AG09309 (cell line): ENCODE data around the gene OXA1L.
"Not testable (repeated sequence)": the region's sequence is repeated elsewhere in the genome, so short reads cannot be mapped to it uniquely, and the experiment has no call there.

Experiments
- DNase-seq: peaks from one replicate; pipeline ENCODE4 v3.0.0-alpha.2; 2010; ENCODE audit warnings: low read depth
- H3K4me3 ChIP-seq: 2 replicates; pipeline ENCODE4 v1.5.1; 2011; ENCODE audit warnings: mild to moderate bottlenecking, low read depth, low read length, moderate library complexity; ENCODE audit not compliant: control insufficient read depth
- CTCF ChIP-seq: IDR thresholded peaks from 2 replicates; pipeline ENCODE4 v1.5.1; 2011; ENCODE audit warnings: mild to moderate bottlenecking, low read depth, low read length, inconsistent platforms; ENCODE audit not compliant: insufficient read depth, control insufficient read depth; ENCODE audit errors: missing control alignments

The OXA1L gene

GRCh38 chr14:22776215-22776614, 9.7 kb downstream of the OXA1L start:
- H3K4me3 ChIP-seq = no peak overlapping the region
- no peak for DNase-seq
- no peak for TF ChIP-seq CTCF

DNA sequence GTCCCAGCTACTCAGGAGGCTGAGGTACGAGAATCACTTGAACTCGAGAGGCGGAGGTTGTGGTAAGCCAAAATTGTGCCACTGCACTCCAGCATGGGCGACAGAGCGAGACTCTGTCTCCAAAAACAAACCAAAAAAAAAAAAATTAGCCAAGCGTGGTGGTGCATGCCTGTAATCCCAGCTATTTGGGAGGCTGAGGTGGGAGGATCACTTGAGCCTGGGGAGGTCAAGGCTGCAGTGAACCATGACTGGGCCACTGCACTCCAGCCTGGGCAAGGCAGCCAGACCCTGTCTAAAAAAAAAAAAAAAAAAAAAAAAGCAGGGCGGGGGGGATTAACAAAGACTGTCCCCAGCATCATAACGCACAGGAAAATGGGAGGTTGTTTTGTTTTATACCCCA, 10.4 kb downstream of the OXA1L start:
- DNase-seq, H3K4me3 ChIP-seq: not testable (repeated sequence)

- DNase-seq = no peak
- TF ChIP-seq CTCF = no peak
Observed at GRCh38 chr14:22778084-22778483, 11.6 kb downstream of the OXA1L start.

DNA sequence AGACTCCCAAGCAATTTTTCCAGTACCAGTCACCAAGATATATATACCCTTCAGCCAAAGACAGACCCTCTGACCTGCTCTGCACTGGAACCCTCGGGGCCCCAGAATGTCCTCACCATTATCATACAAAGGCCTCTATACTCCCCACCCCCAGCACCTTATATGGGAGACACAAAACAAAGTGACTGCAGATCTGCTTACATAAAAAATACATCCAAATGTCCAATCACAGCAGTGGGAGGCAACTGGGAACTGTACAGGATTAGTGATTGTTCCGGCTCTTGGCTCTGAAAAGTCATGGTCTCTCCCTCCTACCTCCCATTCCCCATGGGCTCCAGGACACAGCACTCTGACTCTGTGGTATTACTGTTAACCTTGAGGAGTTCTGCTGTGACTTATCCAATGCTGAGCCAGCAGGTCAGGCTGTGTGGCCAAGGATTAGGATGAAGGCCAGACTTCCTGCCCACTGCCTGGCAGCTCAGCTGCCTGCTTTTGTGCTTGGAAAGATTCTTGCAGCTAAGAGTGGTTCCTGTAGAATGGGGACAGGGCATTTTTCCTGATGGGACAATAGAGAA, 13.7 kb downstream of the OXA1L start:
- H3K4me3 ChIP-seq = no peak overlapping the region
- TF ChIP-seq CTCF = no peak
- DNase-seq = no peak

More at GRCh38 chr14:22778084-22778483, 11.6 kb downstream of the OXA1L start:
- H3K4me3 ChIP-seq = no peak overlapping the region

DNA sequence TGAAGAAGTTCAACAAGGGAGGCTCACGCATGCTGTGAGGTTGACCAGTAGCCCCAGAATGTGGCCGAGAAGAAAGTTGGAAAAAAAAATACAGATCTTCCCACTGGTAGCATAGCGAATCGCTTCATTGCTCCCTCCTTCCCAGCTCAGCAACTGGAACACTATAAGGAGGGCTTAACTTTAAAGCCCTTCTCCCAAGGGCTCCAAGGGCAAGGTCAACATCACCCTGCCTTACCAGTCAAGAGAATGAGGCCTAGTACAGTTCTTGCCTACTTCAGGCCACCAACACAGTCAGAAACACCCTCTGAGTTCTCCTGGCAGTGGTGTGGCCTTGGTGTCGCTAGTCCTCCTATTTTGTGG, 14.4 kb downstream of the OXA1L start:
- no peak for DNase-seq
- TF ChIP-seq CTCF = no peak

GRCh38 chr14:22781301-22781991, 15.0 kb downstream of the OXA1L start:
- no peak for DNase-seq
- no peak for TF ChIP-seq CTCF
- no peak overlapping the region for H3K4me3 ChIP-seq

More for the DNA sequence above, 14.4 kb downstream of the OXA1L start:
- no peak overlapping the region for H3K4me3 ChIP-seq

DNA sequence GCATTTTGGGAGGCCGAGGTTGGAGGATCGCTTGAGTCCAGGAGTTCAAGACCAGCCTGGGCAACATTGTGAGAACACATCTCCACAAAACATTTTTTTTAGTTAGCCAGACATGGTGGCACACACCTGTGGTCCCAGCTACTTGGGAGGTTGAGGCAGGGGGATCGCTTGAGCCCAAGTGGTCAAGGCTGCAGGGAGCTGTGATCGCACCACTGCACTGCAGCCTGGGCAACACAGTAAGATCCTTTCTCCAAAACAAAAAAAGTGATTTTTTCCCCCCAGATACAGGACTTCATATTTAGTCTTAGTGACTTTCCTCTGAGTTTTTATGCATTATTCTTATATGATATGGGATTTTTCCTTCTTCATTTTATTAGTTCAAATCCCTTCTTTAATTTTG, 20.2 kb downstream of the OXA1L start:
- no peak for DNase-seq
- no peak for TF ChIP-seq CTCF
- H3K4me3 ChIP-seq = no peak overlapping the region
